ENCODE data around the gene LTN1. TPM values are rescaled to one million over a fixed set of nuclear protein-coding genes. Genes with fewer than 3 reads are reported as not detected.
"Not testable (repeated sequence)": the region's sequence is repeated elsewhere in the genome, so short reads cannot be mapped to it uniquely, and the experiment has no call there.

The LTN1 gene
- total RNA-seq (2014; rRNA removed; shearing (Covaris generic)) = 31.0 and 35.7 TPM in 2 replicates

- DNase-seq (ENCODE audit: low spot score) = peak; percentile 99
Observed at GRCh38 chr21:28992526-28993292, at the start of gene LTN1. Gene LTN1, minus strand, starts transcription at chr21:28992877. Its CDS starts 72 bp downstream, at chr21:28992805.

GRCh38 chr21:29034678-29035077 is 42.0 kb upstream of the LTN1 start:
- no peak for DNase-seq (ENCODE audit: low spot score)

- no peak for DNase-seq (ENCODE audit: low spot score)
Observed at GRCh38 chr21:29033871-29034270, 41.2 kb upstream of the LTN1 start.

- no peak for DNase-seq (ENCODE audit: low spot score)
Observed at GRCh38 chr21:29033301-29033700, 40.6 kb upstream of the LTN1 start.

GRCh38 chr21:29030909-29031308 is 38.2 kb upstream of the LTN1 start:
- no peak for DNase-seq (ENCODE audit: low spot score)

GRCh38 chr21:29029524-29029923 is 36.8 kb upstream of the LTN1 start:
- DNase-seq (ENCODE audit: low spot score) = no peak

- DNase-seq (ENCODE audit: low spot score) = peak; percentile 46
Observed at GRCh38 chr21:29025328-29025713, 32.6 kb upstream of the LTN1 start.

GRCh38 chr21:29024474-29025327 is 32.0 kb upstream of the LTN1 start, which contains the start of gene USP16:
Gene USP16, plus strand, starts transcription at chr21:29024668. Its CDS starts 3,246 bp downstream, at chr21:29027914.
- peak; percentile 99 for DNase-seq (ENCODE audit: low spot score)

GRCh38 chr21:29022166-29022565 is 29.5 kb upstream of the LTN1 start:
- no peak for DNase-seq (ENCODE audit: low spot score)

GRCh38 chr21:29018540-29018939 is 25.9 kb upstream of the LTN1 start:
- DNase-seq (ENCODE audit: low spot score) = no peak

GRCh38 chr21:29017639-29018237 is 25.1 kb upstream of the LTN1 start:
- DNase-seq (ENCODE audit: low spot score) = no peak

- DNase-seq (ENCODE audit: low spot score) = not testable (repeated sequence)
Observed at GRCh38 chr21:29011236-29011635, 18.6 kb upstream of the LTN1 start.

GRCh38 chr21:29008367-29008766 is 15.7 kb upstream of the LTN1 start:
- DNase-seq (ENCODE audit: low spot score) = no peak

- DNase-seq (ENCODE audit: low spot score) = no peak
Observed at GRCh38 chr21:29007810-29008209, 15.1 kb upstream of the LTN1 start.

- DNase-seq (ENCODE audit: low spot score) = no peak
Observed at GRCh38 chr21:29007135-29007534, 14.5 kb upstream of the LTN1 start.

GRCh38 chr21:29005696-29006095 is 13.0 kb upstream of the LTN1 start:
- DNase-seq (ENCODE audit: low spot score) = peak; percentile 18

GRCh38 chr21:29002442-29003144 is 9.9 kb upstream of the LTN1 start:
- DNase-seq (ENCODE audit: low spot score) = no peak

GRCh38 chr21:28993293-28993629 is 584 bp upstream of the LTN1 start:
- no peak for DNase-seq (ENCODE audit: low spot score)

- DNase-seq (ENCODE audit: low spot score) = no peak
Observed at GRCh38 chr21:28991861-28992525, 684 bp downstream of the LTN1 start.

GRCh38 chr21:28988146-28988545 is 4.5 kb downstream of the LTN1 start:
- peak; percentile 70 for DNase-seq (ENCODE audit: low spot score)

- no peak for DNase-seq (ENCODE audit: low spot score)
Observed at GRCh38 chr21:28986677-28987076, 6.0 kb downstream of the LTN1 start.

Measured in A172 (cell line).